SK-N-SH treated with all-trans-retinoic acid at 6 μM for 48 hours (cell line): ENCODE measurements around the gene RIMS3.

Experiments
- ATAC-seq: fragments of 200-7000 bp; cut with Tn5 transposase; 3 replicates; pipeline ENCODE4 v1.9.1; 2020; ENCODE audit warnings: mild to moderate bottlenecking, moderate library complexity
- ARNTL ChIP-seq: fragments of 450-650 bp; formaldehyde crosslinking; IDR thresholded peaks from 2 replicates; pipeline ENCODE4 v1.5.0; 2020; ENCODE audit warnings: low read depth, mild to moderate bottlenecking, moderate library complexity, borderline replicate concordance
- BACH2 ChIP-seq: fragments of 250-450 bp; sonication (Bioruptor Pico); IDR thresholded peaks from 2 replicates; pipeline ENCODE4 v1.9.0; 2021; ENCODE audit warnings: mild to moderate bottlenecking, borderline replicate concordance
- CSDC2 ChIP-seq: fragments of 250-450 bp; sonication (Bioruptor Pico); IDR thresholded peaks from 2 replicates; pipeline ENCODE4 v1.5.0; 2020; ENCODE audit warnings: mild to moderate bottlenecking, moderate library complexity
- ESRRG ChIP-seq: fragments of 250-450 bp; sonication (Bioruptor Pico); IDR thresholded peaks from 2 replicates; pipeline ENCODE4 v1.6.1; 2021; ENCODE audit warnings: mild to moderate bottlenecking
- GLIS3 ChIP-seq: fragments of 250-450 bp; sonication (Bioruptor Pico); IDR thresholded peaks from 2 replicates; pipeline ENCODE4 v1.5.0; 2020; ENCODE audit warnings: mild to moderate bottlenecking, moderate library complexity
- OSR1 ChIP-seq: fragments of 250-450 bp; sonication (Bioruptor Pico); IDR thresholded peaks from 2 replicates; pipeline ENCODE4 v1.8.0; 2022; ENCODE audit warnings: moderate library complexity, mild to moderate bottlenecking, inconsistent platforms
- PPARA ChIP-seq: fragments of 250-450 bp; sonication (Bioruptor Pico); IDR thresholded peaks from 2 replicates; pipeline ENCODE4 v1.5.0; 2020; ENCODE audit warnings: mild to moderate bottlenecking, borderline replicate concordance
- RARB ChIP-seq: fragments of 250-450 bp; sonication (Bioruptor Pico); IDR thresholded peaks from 2 replicates; pipeline ENCODE4 v1.8.0; 2021; ENCODE audit warnings: mild to moderate bottlenecking, moderate library complexity
- SNAI2 ChIP-seq: fragments of 250-450 bp; sonication (Bioruptor Pico); IDR thresholded peaks from 2 replicates; pipeline ENCODE4 v1.5.0; 2020; ENCODE audit warnings: mild to moderate bottlenecking, moderate library complexity
- TCF4 ChIP-seq: fragments of 250-450 bp; sonication (Bioruptor Pico); IDR thresholded peaks from 2 replicates; pipeline ENCODE4 v1.8.0; 2021; ENCODE audit warnings: mild to moderate bottlenecking, moderate library complexity, borderline replicate concordance
- TOX ChIP-seq: fragments of 250-450 bp; sonication (Bioruptor Pico); IDR thresholded peaks from 2 replicates; pipeline ENCODE4 v1.8.0; 2021; ENCODE audit warnings: mild to moderate bottlenecking, moderate library complexity, borderline replicate concordance
- TSHZ2 ChIP-seq: fragments of 250-450 bp; sonication (Bioruptor Pico); IDR thresholded peaks from 2 replicates; pipeline ENCODE4 v1.5.0; 2020; ENCODE audit warnings: mild to moderate bottlenecking, moderate library complexity
- ZFP30 ChIP-seq: fragments of 450-650 bp; formaldehyde crosslinking; IDR thresholded peaks from 2 replicates; pipeline ENCODE4 v1.5.0; 2022; ENCODE audit warnings: mild to moderate bottlenecking, moderate library complexity
- ZNF565 ChIP-seq: fragments of 450-650 bp; formaldehyde crosslinking; conservative IDR thresholded peaks from 2 replicates; pipeline ENCODE4 v1.5.0; 2020; ENCODE audit warnings: low read depth, mild to moderate bottlenecking, moderate library complexity
- ZNF8 ChIP-seq: fragments of 450-650 bp; formaldehyde crosslinking; IDR thresholded peaks from 2 replicates; pipeline ENCODE4 v1.5.0; 2020; ENCODE audit warnings: mild to moderate bottlenecking, moderate library complexity
- TF ChIP-seq, protein P1 (sequence below): fragments of 250-450 bp; sonication (Bioruptor Pico); IDR thresholded peaks from 2 replicates; pipeline ENCODE4 v1.5.1; 2021; ENCODE audit warnings: mild to moderate bottlenecking, moderate library complexity
- TF ChIP-seq, protein P2 (sequence below): fragments of 250-450 bp; sonication (Bioruptor Pico); IDR thresholded peaks from 2 replicates; pipeline ENCODE4 v1.8.0; 2020; ENCODE audit warnings: mild to moderate bottlenecking, moderate library complexity, borderline replicate concordance
- TF ChIP-seq, protein P3 (sequence below): fragments of 250-450 bp; sonication (Bioruptor Pico); IDR thresholded peaks from 2 replicates; pipeline ENCODE4 v1.8.0; 2021; ENCODE audit warnings: low read depth, mild to moderate bottlenecking, moderate library complexity, borderline replicate concordance

RIMS3 gene

GRCh38 chr1:40594187-40594531 lies 71.3 kb downstream of the RIMS3 start:
- no peak for ATAC-seq
- TF ChIP-seq BACH2 (no peak), TSHZ2 (no peak), RARB (no peak), GLIS3 (CRISPR knock-in tag) (no peak), ZFP30 (CRISPR knock-in tag) (no peak), ARNTL (no peak), ZNF565 (CRISPR knock-in tag) (no peak), OSR1 (CRISPR knock-in tag) (no peak)
- TF ChIP-seq, protein P1, sequence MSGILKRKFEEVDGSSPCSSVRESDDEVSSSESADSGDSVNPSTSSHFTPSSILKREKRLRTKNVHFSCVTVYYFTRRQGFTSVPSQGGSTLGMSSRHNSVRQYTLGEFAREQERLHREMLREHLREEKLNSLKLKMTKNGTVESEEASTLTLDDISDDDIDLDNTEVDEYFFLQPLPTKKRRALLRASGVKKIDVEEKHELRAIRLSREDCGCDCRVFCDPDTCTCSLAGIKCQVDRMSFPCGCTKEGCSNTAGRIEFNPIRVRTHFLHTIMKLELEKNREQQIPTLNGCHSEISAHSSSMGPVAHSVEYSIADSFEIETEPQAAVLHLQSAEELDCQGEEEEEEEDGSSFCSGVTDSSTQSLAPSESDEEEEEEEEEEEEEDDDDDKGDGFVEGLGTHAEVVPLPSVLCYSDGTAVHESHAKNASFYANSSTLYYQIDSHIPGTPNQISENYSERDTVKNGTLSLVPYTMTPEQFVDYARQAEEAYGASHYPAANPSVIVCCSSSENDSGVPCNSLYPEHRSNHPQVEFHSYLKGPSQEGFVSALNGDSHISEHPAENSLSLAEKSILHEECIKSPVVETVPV (CRISPR knock-in tag) = no peak
- TF ChIP-seq, protein P2, sequence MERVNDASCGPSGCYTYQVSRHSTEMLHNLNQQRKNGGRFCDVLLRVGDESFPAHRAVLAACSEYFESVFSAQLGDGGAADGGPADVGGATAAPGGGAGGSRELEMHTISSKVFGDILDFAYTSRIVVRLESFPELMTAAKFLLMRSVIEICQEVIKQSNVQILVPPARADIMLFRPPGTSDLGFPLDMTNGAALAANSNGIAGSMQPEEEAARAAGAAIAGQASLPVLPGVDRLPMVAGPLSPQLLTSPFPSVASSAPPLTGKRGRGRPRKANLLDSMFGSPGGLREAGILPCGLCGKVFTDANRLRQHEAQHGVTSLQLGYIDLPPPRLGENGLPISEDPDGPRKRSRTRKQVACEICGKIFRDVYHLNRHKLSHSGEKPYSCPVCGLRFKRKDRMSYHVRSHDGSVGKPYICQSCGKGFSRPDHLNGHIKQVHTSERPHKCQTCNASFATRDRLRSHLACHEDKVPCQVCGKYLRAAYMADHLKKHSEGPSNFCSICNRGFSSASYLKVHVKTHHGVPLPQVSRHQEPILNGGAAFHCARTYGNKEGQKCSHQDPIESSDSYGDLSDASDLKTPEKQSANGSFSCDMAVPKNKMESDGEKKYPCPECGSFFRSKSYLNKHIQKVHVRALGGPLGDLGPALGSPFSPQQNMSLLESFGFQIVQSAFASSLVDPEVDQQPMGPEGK (CRISPR knock-in tag) = no peak
- TF ChIP-seq, all 23 proteins: peak for 0

- no peak for TF ChIP-seq GLIS3 (CRISPR knock-in tag)
- no peak for TF ChIP-seq ZFP30 (CRISPR knock-in tag)
- TF ChIP-seq ESRRG (CRISPR knock-in tag) = no peak
- no peak for TF ChIP-seq SNAI2
- TF ChIP-seq ZNF8 (CRISPR knock-in tag) = no peak
- no peak for TF ChIP-seq OSR1 (CRISPR knock-in tag)
- TF ChIP-seq, protein P3, sequence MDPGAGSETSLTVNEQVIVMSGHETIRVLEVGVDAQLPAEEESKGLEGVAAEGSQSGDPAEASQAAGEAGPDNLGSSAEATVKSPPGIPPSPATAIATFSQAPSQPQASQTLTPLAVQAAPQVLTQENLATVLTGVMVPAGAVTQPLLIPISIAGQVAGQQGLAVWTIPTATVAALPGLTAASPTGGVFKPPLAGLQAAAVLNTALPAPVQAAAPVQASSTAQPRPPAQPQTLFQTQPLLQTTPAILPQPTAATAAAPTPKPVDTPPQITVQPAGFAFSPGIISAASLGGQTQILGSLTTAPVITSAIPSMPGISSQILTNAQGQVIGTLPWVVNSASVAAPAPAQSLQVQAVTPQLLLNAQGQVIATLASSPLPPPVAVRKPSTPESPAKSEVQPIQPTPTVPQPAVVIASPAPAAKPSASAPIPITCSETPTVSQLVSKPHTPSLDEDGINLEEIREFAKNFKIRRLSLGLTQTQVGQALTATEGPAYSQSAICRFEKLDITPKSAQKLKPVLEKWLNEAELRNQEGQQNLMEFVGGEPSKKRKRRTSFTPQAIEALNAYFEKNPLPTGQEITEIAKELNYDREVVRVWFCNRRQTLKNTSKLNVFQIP (CRISPR knock-in tag) = no peak
- TF ChIP-seq ARNTL = no peak
- TF ChIP-seq TCF4 (CRISPR knock-in tag) = no peak
- peak; percentile 45; the same call in 1 of the 3 replicates for ATAC-seq
Measured at GRCh38 chr1:40593449-40594186, 71.9 kb downstream of the RIMS3 start.

DNA sequence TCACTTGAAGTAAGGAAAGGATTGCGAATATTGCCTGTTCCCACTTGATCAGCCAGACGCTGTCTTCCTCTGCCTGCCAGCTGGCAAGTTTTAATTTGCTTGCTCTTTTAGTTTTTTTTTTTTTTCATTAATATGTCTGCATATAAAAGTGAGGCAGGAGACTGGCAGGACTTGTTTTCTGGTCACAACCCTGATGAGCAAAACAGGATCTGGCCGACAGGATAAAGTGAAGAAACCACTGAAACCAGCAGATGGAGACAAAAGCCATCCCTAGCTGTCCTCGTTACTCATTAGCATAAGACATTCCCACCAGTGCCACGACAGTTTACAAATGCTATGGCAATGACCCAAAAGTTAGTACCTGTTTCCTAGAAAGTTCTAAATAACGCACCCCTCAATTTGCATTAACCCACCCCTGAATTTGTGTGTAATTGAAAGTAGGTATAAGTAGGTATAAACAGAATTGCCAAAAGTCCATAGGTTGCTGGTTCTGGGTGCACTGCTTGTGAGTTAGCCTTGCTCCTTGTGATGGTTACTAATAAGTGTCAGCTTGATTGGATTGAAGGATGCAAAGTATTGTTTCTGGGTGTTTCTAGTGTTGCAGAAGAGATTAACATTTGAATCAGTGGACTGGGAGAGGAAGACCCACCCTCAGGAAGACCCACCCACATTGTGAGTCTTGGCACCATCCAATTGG lies 73.2 kb downstream of the RIMS3 start:
- ATAC-seq = peak; percentile 74
- TF ChIP-seq, protein P2 (CRISPR knock-in tag) = no peak
- no peak for TF ChIP-seq TCF4 (CRISPR knock-in tag)
- no peak for TF ChIP-seq CSDC2 (CRISPR knock-in tag)
- no peak for TF ChIP-seq TSHZ2
- TF ChIP-seq ARNTL = no peak
- no peak for TF ChIP-seq TOX
- TF ChIP-seq ZFP30 (CRISPR knock-in tag) = no peak
- TF ChIP-seq, protein P3 (CRISPR knock-in tag) = no peak
- no peak for TF ChIP-seq ZNF8 (CRISPR knock-in tag)
- TF ChIP-seq PPARA = no peak
- TF ChIP-seq SNAI2 = no peak
- no peak for TF ChIP-seq RARB
